Transverse colon (tissue), 3 donors: Measurements from ENCODE around the gene SPI1.

ENCODE experiments used
- CTCF ChIP-seq, 5 experiments: fragments of 200-600 bp in 3 of 5; fragments of 450-650 bp in 2 of 5; sonication (generic) in 3 of 5; IDR thresholded peaks; 1 replicate in 2 of 5; 2 replicates in 3 of 5; pipeline ENCODE4 v1.5.1; 2016 to 2017; ENCODE audit warnings: antibody characterized with exemption in 5 of 5, inconsistent platforms in 3 of 5, mild to moderate bottlenecking in 2 of 5, moderate library complexity in 1 of 5
- POLR2A ChIP-seq: fragments of 450-650 bp; IDR thresholded peaks from one replicate; pipeline ENCODE4 v1.6.1; 2016; ENCODE audit warnings: antibody characterized with exemption, mild to moderate bottlenecking, moderate library complexity

- no peak for TF ChIP-seq CTCF (IDR thresholded peaks at IDR 0.05)
- no peak for TF ChIP-seq POLR2A
These were observed 25.2 kb upstream of the SPI1 start for GRCh38 chr11:47403571-47403970.
